Endothelial cell of umbilical vein (primary cell): ENCODE data around the gene CAPN1. TPM values are rescaled to one million over a fixed set of nuclear protein-coding genes. Genes with fewer than 3 reads are reported as not detected.

Source experiments
- BruUV-seq: library from RNA; stranded (reverse); fragments of 400-500 nt; replicated peaks from 2 replicates; lab custom pipeline; 2021; lab: Mats Ljungman, UMichigan
- CTCF ChIA-PET: fragments of 300-600, 350-600 bp; sonication (Branson Sonifier 250); formaldehyde crosslinking; loops from one replicate; lab custom pipeline; 2021; ENCODE audit warnings: antibody characterized with exemption, inconsistent platforms; lab: Charles Lee
- POLR2A ChIA-PET: fragments of 300-600, 350-600 bp; sonication (Branson Sonifier 250); formaldehyde crosslinking; loops from one replicate; lab custom pipeline; 2021; ENCODE audit warnings: antibody characterized with exemption, inconsistent platforms; lab: Charles Lee
- DNase-seq: peaks from one replicate; pipeline ENCODE4 v3.0.0-alpha.2; 2011; ENCODE audit warnings: low read depth, low spot score
- FAIRE-seq: peaks from 2 replicates; lab custom pipeline; 2011; peaks lifted over from hg19 to GRCh38; lab: Jason Lieb, UNC
- H2AFZ ChIP-seq: 2 replicates; pipeline ENCODE4 v1.6.0; 2012; ENCODE audit warnings: low read depth, low read length, control low read depth, inconsistent platforms
- H3K27ac ChIP-seq: 2 replicates; pipeline ENCODE4 v1.5.1; 2011; ENCODE audit warnings: low read depth, mild to moderate bottlenecking, control low read depth, low read length, moderate library complexity; ENCODE audit not compliant: insufficient read depth
- H3K27me3 ChIP-seq, 2 experiments: 2 replicates each; pipeline versions ENCODE4 v1.6.0 to v1.6.1; 2011; ENCODE audit warnings: low read length in 2 of 2, mixed read lengths in 1 of 2; ENCODE audit not compliant: control insufficient read depth in 2 of 2, insufficient read depth in 2 of 2
- H3K36me3 ChIP-seq, 2 experiments: 2 replicates in 1 of 2; 3 replicates in 1 of 2; pipeline ENCODE4 v1.5.1; 2011; ENCODE audit warnings: low read length in 2 of 2, mild to moderate bottlenecking in 1 of 2, moderate library complexity in 1 of 2; ENCODE audit not compliant: control insufficient read depth in 2 of 2, insufficient read depth in 2 of 2; ENCODE audit errors: extremely low read depth in 1 of 2
- H3K4me1 ChIP-seq: 3 replicates; pipeline ENCODE4 v1.5.1; 2011; ENCODE audit warnings: mild to moderate bottlenecking, low read length; ENCODE audit not compliant: control insufficient read depth, insufficient read depth; ENCODE audit errors: extremely low read depth
- H3K4me2 ChIP-seq: 2 replicates; pipeline ENCODE4 v1.6.1; 2011; ENCODE audit warnings: low read length, control low read depth, mixed read lengths; ENCODE audit not compliant: insufficient read depth
- H3K4me3 ChIP-seq, 3 experiments: fragments of 200-600 bp in 1 of 3; sonication (generic), shearing (Covaris generic) in 1 of 3; replicated peaks in 1 of 3; 2 replicates each; pipeline ENCODE4 v1.5.1; 2011 to 2016; ENCODE audit warnings: control low read depth in 3 of 3, low read length in 3 of 3, mild to moderate bottlenecking in 2 of 3, inconsistent platforms in 1 of 3, low read depth in 1 of 3, moderate library complexity in 1 of 3; ENCODE audit not compliant: insufficient read depth in 1 of 3
- H3K79me2 ChIP-seq: 2 replicates; pipeline ENCODE4 v1.6.0; 2012; ENCODE audit warnings: low read length, inconsistent platforms; ENCODE audit not compliant: control insufficient read depth, insufficient read depth
- H3K9ac ChIP-seq: replicated peaks from 2 replicates; pipeline ENCODE3; 2011; ENCODE audit warnings: low read length, control low read depth; ENCODE audit not compliant: insufficient read depth; ENCODE audit errors: extremely low read depth
- H3K9me1 ChIP-seq: replicated peaks from 3 replicates; pipeline ENCODE4 v1.6.0; 2011; ENCODE audit warnings: mild to moderate bottlenecking, low read length; ENCODE audit not compliant: control insufficient read depth, insufficient read depth; ENCODE audit errors: extremely low read depth
- H3K9me3 ChIP-seq: replicated peaks from 2 replicates; pipeline ENCODE4 v1.5.1; 2012; ENCODE audit warnings: low read length, inconsistent platforms; ENCODE audit not compliant: control insufficient read depth, insufficient read depth
- H4K20me1 ChIP-seq: replicated peaks from 2 replicates; pipeline ENCODE3; 2011; ENCODE audit warnings: mild to moderate bottlenecking, low read length; ENCODE audit not compliant: control insufficient read depth, insufficient read depth; ENCODE audit errors: extremely low read depth
- EZH2 ChIP-seq: IDR thresholded peaks from 2 replicates; pipeline ENCODE4 v1.6.1; 2012; ENCODE audit warnings: borderline replicate concordance, low read depth, mild to moderate bottlenecking, moderate library complexity, low read length, inconsistent platforms; ENCODE audit not compliant: severe bottlenecking
- FOS ChIP-seq: IDR thresholded peaks from 2 replicates; pipeline ENCODE4 v1.6.1; 2011; ENCODE audit warnings: mild to moderate bottlenecking, low read length, moderate library complexity, borderline replicate concordance; ENCODE audit not compliant: insufficient read depth
- JUN ChIP-seq: IDR thresholded peaks from 2 replicates; pipeline ENCODE4 v1.6.1; 2011; ENCODE audit warnings: borderline replicate concordance, low read depth; ENCODE audit not compliant: insufficient read length, insufficient read depth
- POLR2A ChIP-seq: IDR thresholded peaks from 2 replicates; pipeline ENCODE4 v1.6.1; 2012; ENCODE audit warnings: low read depth, mild to moderate bottlenecking, control low read depth, low read length
- POLR2AphosphoS5 ChIP-seq: IDR thresholded peaks from 2 replicates; pipeline ENCODE4 v1.6.1; 2012; ENCODE audit warnings: low read depth, mild to moderate bottlenecking, control low read depth, low read length, moderate library complexity; ENCODE audit not compliant: insufficient read depth
- dilution Hi-C: fragments of 300-500 bp; cut with MboI; formaldehyde crosslinking; loops from one replicate; pipeline ENCODE4 v1.15.0; 2019; ENCODE audit warnings: low sequenced_read_pairs; ENCODE audit not compliant: extremely low pct_ligation_motif_present
- intact Hi-C: fragments of 100-400 bp; cut with micrococcal nuclease; formaldehyde crosslinking; loops from one replicate; pipeline ENCODE4 v1.10.0; 2022
- polyA plus RNA-seq, 4 experiments: library from polyadenylated mRNA; depleted of rRNA in 3 of 4; stranded (reverse) in 3 of 4; unstranded in 1 of 4; fragments of >200 nt; gene quantifications; 2 replicates each; pipeline versions ENCODE4 v1.2.1 to v1.2.3, GENCODE V29; 2011 to 2012; ENCODE audit warnings: missing spikeins in 1 of 4
- total RNA-seq: library from RNA; stranded (reverse); gene quantifications from 2 replicates; pipeline ENCODE4 v1.2.3, GENCODE V29; 2021
- TF ChIP-seq, protein P1 (sequence below), 2 donors: IDR thresholded peaks; 1 replicate in 1 of 2; 2 replicates in 1 of 2; pipeline ENCODE4 v1.5.1; 2011; ENCODE audit warnings: low read length in 2 of 2, mild to moderate bottlenecking in 2 of 2, moderate library complexity in 2 of 2, control low read depth in 1 of 2, inconsistent platforms in 1 of 2, low read depth in 1 of 2; ENCODE audit not compliant: insufficient read depth in 1 of 2; ENCODE audit errors: extremely low read depth in 1 of 2
- TF ChIP-seq, protein P2 (sequence below): IDR thresholded peaks from 2 replicates; pipeline ENCODE4 v1.6.1; 2011; ENCODE audit not compliant: insufficient read depth, insufficient read length

Gene CAPN1
- total and polyA plus RNA-seq, 2 donors (not counting 3 experiments of a cell fraction or from before 2014, with no cell fraction given), result 217 to 218 TPM

DNA sequence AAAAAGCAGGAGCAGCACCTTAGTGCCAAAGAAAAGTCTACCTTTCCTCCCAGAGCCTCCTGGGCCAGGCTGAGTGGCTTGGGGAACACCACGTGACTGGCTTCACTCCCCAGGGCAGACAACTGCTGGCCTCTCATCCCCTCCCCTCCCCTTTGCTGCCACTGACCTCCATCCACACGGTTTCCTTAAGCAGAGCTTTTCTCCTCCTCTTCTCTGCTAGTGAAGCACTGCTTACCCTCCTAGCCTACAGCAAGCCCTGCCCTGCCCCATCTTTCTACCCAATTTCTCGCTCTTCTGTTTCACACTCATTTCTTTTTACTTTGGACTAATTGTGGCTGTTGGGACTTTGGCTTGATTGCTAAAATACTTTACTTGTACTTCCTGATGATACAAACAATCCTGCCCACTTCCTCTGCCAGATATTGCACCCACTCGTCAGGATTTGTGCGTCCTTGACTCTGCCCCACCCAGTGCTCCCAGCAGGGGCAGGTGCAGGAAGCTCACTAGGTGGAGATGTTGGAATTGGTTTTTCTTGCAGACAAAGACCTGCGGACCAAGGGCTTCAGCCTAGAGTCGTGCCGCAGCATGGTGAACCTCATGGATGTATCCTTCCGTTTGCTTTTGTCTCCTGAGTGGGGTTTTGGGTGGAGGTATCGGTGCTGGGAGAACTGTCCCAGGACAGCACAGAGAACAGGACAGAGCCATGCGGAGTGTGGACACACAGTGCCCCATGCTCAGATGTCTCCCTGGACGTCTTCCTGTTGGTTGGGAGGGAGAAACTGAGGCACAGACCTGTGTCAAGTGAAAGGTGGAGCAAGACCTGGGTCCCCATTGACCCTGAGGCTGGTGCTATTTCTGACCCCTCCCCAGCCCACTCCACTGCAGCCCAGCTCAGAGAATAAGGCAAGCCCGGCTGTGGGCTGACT, 27.3 kb downstream of the CAPN1 start:
- peaks cover 14 to 51% of the 10 kb centered on the region in 2 experiments for H3K36me3 ChIP-seq
- intact Hi-C loops, result loop anchor here (5.0 kb wide), 1 partner anchor 123 kb away; the partner anchor contains the start of gene DPF2
- H2AFZ ChIP-seq, result no peak overlapping the region
- BruUV-seq, result no TSS peak
- no peaks in the 10 kb centered on the region for H3K9me1 ChIP-seq
- no peak for FAIRE-seq
- no peaks in the 10 kb centered on the region for H3K27me3 ChIP-seq
- TF ChIP-seq EZH2 (no peak), POLR2A (no peak), POLR2AphosphoS5 (no peak), JUN (no peak), FOS (no peak)
- TF ChIP-seq, protein P1, sequence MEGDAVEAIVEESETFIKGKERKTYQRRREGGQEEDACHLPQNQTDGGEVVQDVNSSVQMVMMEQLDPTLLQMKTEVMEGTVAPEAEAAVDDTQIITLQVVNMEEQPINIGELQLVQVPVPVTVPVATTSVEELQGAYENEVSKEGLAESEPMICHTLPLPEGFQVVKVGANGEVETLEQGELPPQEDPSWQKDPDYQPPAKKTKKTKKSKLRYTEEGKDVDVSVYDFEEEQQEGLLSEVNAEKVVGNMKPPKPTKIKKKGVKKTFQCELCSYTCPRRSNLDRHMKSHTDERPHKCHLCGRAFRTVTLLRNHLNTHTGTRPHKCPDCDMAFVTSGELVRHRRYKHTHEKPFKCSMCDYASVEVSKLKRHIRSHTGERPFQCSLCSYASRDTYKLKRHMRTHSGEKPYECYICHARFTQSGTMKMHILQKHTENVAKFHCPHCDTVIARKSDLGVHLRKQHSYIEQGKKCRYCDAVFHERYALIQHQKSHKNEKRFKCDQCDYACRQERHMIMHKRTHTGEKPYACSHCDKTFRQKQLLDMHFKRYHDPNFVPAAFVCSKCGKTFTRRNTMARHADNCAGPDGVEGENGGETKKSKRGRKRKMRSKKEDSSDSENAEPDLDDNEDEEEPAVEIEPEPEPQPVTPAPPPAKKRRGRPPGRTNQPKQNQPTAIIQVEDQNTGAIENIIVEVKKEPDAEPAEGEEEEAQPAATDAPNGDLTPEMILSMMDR (IDR thresholded peaks at IDR 0.05; ENCODE audit: extremely low read depth in 1 of 2, insufficient read depth in 1 of 2, low read depth in 1 of 2, low read length in 2 of 2), result no peak
- TF ChIP-seq, protein P2, sequence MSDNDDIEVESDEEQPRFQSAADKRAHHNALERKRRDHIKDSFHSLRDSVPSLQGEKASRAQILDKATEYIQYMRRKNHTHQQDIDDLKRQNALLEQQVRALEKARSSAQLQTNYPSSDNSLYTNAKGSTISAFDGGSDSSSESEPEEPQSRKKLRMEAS, result no peak
- no peaks in the 10 kb centered on the region for H3K79me2 ChIP-seq
- DNase-seq, result no peak
- H3K9ac ChIP-seq, result no peak overlapping the region
- H3K4me3 ChIP-seq, result no peak overlapping the region
- no peaks in the 10 kb centered on the region for H3K4me1 ChIP-seq
- H3K27ac ChIP-seq, result no peak overlapping the region
- dilution Hi-C loops, result no loop called here
- H3K4me2 ChIP-seq, result no peak overlapping the region
- ChIA-PET POLR2A (no interaction called here), CTCF (no interaction called here)
- no peaks in the 10 kb centered on the region for H4K20me1 ChIP-seq
- no peaks in the 10 kb centered on the region for H3K9me3 ChIP-seq
